Stomach smooth muscle (tissue), 2 donors: ENCODE data around the gene EBNA1BP2.

Experiments
- H3K27ac ChIP-seq: one replicate; pipeline ENCODE4 v1.7.0; 2013; ENCODE audit warnings: mild to moderate bottlenecking, low read length, inconsistent platforms
- H3K27me3 ChIP-seq, 2 donors: one replicate each; pipeline ENCODE4 v1.7.0; 2013; ENCODE audit warnings: low read length in 2 of 2; ENCODE audit not compliant: insufficient read depth in 2 of 2, control insufficient read depth in 1 of 2
- H3K36me3 ChIP-seq, 2 donors: one replicate each; pipeline ENCODE4 v1.7.0; 2013; ENCODE audit warnings: low read length in 2 of 2; ENCODE audit not compliant: control insufficient read depth in 2 of 2, insufficient read depth in 2 of 2
- H3K4me1 ChIP-seq: one replicate; pipeline ENCODE4 v1.7.0; 2013; ENCODE audit warnings: low read length; ENCODE audit not compliant: control insufficient read depth, insufficient read depth
- H3K4me3 ChIP-seq, 2 donors: one replicate each; pipeline ENCODE4 v1.7.0; 2013; ENCODE audit warnings: low read length in 2 of 2
- H3K9ac ChIP-seq, 2 donors: one replicate each; pipeline ENCODE4 v1.7.0; 2013; ENCODE audit warnings: low read length in 2 of 2, mild to moderate bottlenecking in 1 of 2
- H3K9me3 ChIP-seq, 2 donors: one replicate each; pipeline ENCODE4 v1.7.0; 2013; ENCODE audit warnings: low read length in 2 of 2; ENCODE audit not compliant: control insufficient read depth in 2 of 2
- donor health status: healthy.
- donor health status: Pancreatic carcinoma.

Gene EBNA1BP2

DNA sequence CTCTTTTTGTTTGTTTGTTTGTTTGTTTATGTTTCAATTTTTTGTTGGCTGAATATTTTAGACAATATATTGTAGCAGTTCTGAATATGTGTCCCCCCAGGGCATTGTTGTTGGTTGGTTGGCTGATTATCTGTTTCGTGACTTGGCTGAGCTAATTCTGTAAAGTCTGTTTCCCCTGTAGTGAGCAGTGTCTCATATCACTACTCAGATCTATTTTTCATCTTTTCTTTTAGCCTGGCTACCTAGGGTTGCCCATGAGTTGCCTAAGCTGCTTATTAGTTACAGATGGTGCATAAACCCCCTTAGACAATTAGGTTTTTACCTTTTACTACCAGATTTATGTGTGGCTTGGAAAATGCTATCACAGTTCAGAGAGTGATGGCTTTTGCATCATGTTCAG, 32.3 kb upstream of the EBNA1BP2 start:
- H3K27me3 ChIP-seq = no peaks in the 10 kb centered on the region
- H3K9ac ChIP-seq = no peak overlapping the region
- no peaks in the 10 kb centered on the region for H3K9me3 ChIP-seq
- H3K36me3 ChIP-seq = no peaks in the 10 kb centered on the region
- H3K4me3 ChIP-seq = no peak overlapping the region
- H3K27ac ChIP-seq = no peak overlapping the region
- peaks cover 6% of the 10 kb centered on the region for H3K4me1 ChIP-seq

DNA sequence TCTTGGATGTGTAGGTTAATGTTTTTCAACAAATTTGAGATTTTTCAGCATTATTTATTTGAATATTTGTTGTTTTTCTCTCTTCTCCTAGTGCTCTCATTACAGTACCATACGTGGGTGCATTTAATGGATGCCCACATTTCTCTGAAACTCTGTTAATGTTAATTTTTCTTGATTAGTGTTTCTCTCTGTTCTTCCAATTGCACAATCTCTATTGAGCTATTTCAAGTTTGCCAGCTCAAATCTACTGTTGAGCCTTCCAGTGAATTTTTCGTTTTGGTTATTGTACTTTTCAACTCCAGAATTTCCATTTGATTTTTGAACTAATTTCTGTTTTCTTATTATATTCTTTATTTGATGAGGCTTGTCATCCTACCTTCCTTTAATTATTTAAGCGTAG, 31.8 kb upstream of the EBNA1BP2 start:
- Histone ChIP-seq H3K4me3 (no peak overlapping the region), H3K9me3 (no peaks in the 10 kb centered on the region), H3K9ac (no peak overlapping the region), H3K27ac (no peak overlapping the region), H3K4me1 (peaks cover 6% of the 10 kb centered on the region), H3K27me3 (no peaks in the 10 kb centered on the region), H3K36me3 (no peaks in the 10 kb centered on the region)

DNA sequence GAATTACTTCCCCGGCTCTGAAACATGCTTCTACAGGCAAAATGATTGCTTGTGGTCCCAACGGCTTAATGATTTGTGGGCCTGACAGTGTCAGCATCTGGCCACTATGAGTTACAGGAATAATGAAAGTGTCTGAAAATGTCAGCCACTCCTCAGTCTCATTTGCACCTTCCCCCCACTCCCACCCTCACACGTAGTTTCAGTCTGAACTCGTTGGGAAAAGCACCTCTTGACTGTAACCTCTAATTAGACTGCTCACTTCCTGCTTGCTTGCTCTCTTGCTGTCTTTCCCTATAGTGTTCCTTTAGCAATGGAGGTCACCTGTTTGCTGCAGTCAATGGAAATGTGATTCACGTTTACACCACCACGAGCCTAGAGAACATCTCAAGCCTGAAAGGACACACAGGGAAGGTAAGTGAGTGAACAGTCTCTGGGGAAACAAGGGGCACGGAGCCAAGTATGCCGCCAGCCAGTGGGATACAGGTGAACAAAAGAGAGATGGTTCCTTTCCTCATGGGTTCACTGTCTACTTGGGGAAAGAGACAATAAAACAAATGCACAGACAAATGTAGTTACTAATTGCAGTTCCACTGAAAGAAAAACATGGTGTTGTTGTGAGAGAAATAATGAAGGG, 27.1 kb upstream of the EBNA1BP2 start:
- Histone ChIP-seq H3K4me3 (no peak overlapping the region), H3K4me1 (no peaks in the 10 kb centered on the region)

DNA sequence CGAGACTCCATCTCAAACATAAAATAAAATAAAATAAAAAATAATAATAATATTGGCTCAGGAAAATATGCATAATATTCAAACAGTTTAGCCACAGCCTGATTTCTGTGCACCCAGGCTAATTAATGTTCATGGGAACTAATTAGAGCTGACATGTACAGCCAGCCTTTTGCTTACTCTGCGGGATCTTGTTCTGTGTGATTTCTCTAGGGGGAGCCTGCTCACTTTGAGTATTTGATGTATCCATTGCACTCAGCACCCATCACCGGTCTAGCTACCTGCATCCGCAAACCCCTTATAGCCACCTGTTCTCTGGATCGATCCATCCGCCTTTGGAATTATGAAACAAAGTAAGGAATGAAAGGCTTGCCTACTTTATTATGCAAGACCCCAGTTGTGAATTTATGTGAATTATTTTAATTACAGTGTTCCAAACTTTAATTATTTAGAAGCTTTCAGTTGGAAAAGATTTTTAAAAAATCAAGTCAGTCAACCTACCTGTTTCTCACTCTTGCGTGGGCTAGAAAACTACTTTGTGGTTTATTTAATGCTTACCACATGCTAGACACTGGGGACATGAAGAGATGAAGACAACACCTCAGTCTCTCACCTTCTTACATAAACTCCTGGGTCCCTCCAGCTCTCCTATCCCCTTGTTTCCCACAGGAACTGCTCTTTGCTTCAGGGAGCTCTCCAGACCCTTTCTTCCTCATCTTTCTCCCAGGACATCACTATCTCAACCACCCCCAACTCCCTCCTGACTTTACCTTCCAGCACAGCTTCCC, 25.4 kb upstream of the EBNA1BP2 start:
- H3K36me3 ChIP-seq = no peaks in the 10 kb centered on the region
- no peak overlapping the region for H3K4me3 ChIP-seq
- no peaks in the 10 kb centered on the region for H3K9me3 ChIP-seq
- H3K9ac ChIP-seq = no peak overlapping the region
- no peaks in the 10 kb centered on the region for H3K27me3 ChIP-seq
- H3K27ac ChIP-seq = no peak overlapping the region
- H3K4me1 ChIP-seq = no peaks in the 10 kb centered on the region

More for the DNA sequence above, 27.1 kb upstream of the EBNA1BP2 start:
- Histone ChIP-seq H3K36me3 (no peaks in the 10 kb centered on the region), H3K9me3 (no peaks in the 10 kb centered on the region), H3K27ac (no peak overlapping the region), H3K27me3 (no peaks in the 10 kb centered on the region), H3K9ac (no peak overlapping the region)

DNA sequence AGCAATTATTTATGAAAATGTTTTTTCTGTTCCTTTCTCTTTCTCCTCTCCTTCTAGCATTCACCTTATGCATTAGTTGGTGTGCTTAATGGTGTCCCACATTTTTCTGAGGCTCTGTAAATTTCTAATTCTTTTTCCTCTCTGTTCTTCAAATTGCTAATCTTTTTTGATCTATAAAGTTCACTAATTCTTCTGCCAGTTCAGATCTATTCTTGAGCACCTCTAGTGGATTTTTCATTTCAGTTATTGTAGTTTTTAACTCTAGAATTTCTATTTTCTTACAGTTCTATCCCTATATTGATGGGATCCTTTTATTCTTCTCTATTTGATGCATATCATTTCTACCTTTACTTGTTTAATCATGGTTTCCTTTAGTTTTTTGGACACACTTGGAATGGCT, 22.4 kb upstream of the EBNA1BP2 start:
- no peak overlapping the region for H3K4me3 ChIP-seq
- H3K4me1 ChIP-seq = no peaks in the 10 kb centered on the region
- H3K9me3 ChIP-seq = no peaks in the 10 kb centered on the region
- H3K27ac ChIP-seq = no peak overlapping the region
- H3K27me3 ChIP-seq = no peaks in the 10 kb centered on the region
- no peak overlapping the region for H3K9ac ChIP-seq
- no peaks in the 10 kb centered on the region for H3K36me3 ChIP-seq

DNA sequence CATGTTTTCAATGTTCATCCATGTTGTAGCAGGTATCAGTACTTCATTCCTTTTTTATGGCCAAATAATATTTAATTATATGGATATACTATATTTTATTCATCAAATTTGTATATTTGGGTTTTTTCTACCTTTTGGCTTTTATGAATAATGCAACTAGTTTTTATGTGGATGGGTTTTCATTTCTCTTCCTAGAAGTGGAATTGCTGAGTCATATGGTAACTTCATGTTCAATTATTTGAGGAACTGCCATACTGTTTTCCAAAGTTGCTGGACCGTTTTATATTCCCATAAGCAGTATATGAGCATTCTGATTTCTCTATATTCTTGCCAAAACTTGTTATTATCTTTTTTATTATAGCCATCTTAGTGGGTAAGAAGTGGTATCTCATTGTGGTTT, 16.0 kb upstream of the EBNA1BP2 start:
- no peak overlapping the region for H3K27ac ChIP-seq
- H3K9ac ChIP-seq = no peak overlapping the region
- no peak overlapping the region for H3K4me3 ChIP-seq
- H3K36me3 ChIP-seq = no peaks in the 10 kb centered on the region
- H3K27me3 ChIP-seq = peaks cover 0 to 2% of the 10 kb centered on the region in 2 donors
- no peaks in the 10 kb centered on the region for H3K4me1 ChIP-seq
- H3K9me3 ChIP-seq = no peaks in the 10 kb centered on the region

DNA sequence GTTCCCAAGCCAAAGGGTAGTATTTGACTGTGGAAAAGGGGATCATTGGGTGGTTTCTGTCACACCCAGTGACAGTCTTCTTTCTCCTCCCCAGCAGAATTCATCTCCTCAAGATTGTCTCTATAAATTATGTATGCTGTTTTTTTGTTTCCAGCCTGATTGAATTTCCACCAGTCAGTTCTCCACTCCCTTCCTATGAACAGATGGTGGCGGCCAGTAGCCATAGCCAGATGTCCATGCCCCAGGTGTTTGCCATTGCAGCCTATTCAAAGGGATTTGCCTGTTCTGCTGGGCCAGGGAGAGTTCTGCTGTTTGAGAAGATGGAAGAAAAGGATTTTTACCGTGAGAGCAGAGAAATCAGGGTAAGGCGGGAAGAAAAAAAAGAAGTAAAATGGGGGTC, 12.9 kb upstream of the EBNA1BP2 start:
- H3K9me3 ChIP-seq = no peaks in the 10 kb centered on the region
- H3K36me3 ChIP-seq = no peaks in the 10 kb centered on the region
- H3K4me3 ChIP-seq = no peak overlapping the region
- H3K27ac ChIP-seq = no peak overlapping the region
- peaks cover 0 to 2% of the 10 kb centered on the region in 2 donors for H3K27me3 ChIP-seq
- H3K4me1 ChIP-seq = no peaks in the 10 kb centered on the region
- no peak overlapping the region for H3K9ac ChIP-seq

DNA sequence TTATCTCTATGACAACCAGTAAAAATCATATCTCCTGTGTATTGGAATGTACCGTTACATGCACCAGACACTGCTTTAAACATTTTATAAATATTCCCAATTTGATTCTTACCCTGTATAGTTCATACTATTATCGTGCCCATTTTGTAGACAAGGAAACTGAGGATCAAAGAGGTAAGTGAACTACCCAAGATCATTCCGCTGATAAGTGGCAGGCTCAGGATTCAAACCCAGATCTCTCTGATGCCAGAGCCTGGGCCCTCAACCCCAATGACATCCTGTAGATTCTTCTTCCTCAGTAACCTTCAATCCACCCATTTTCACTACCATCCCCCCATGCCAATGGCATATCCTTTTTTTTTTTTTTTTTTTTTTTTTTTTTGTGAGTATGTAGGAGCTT, 12.3 kb upstream of the EBNA1BP2 start:
- Histone ChIP-seq H3K9ac (no peak overlapping the region), H3K4me3 (no peak overlapping the region), H3K27me3 (peaks cover 0 to 2% of the 10 kb centered on the region in 2 donors), H3K9me3 (no peaks in the 10 kb centered on the region), H3K36me3 (no peaks in the 10 kb centered on the region), H3K27ac (no peak overlapping the region), H3K4me1 (no peaks in the 10 kb centered on the region)

DNA sequence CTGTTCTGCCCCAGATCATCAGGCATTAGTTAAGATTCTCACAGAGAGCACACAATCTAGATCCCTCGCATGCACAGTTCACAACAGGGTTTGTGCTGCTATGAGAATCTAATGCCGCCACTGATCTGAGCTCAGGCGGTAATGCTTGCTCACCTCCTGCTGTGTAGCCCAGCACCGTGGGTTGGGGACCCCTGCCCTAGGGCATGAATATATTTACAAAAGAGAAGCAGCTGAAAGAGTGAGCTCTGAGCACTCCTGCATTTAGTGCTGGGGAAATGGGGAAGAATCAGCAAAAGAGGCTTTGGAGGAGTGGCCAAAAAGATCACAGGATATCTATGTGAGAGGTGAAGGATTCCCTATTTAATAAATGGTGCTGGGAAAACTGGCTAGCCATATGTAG, 5.6 kb upstream of the EBNA1BP2 start:
- H3K27me3 ChIP-seq = peaks cover 0 to 10% of the 10 kb centered on the region in 2 donors
- no peaks in the 10 kb centered on the region for H3K36me3 ChIP-seq
- no peaks in the 10 kb centered on the region for H3K4me1 ChIP-seq
- no peak overlapping the region for H3K27ac ChIP-seq
- no peaks in the 10 kb centered on the region for H3K9me3 ChIP-seq
- H3K4me3 ChIP-seq = no peak overlapping the region
- H3K9ac ChIP-seq = no peak overlapping the region

DNA sequence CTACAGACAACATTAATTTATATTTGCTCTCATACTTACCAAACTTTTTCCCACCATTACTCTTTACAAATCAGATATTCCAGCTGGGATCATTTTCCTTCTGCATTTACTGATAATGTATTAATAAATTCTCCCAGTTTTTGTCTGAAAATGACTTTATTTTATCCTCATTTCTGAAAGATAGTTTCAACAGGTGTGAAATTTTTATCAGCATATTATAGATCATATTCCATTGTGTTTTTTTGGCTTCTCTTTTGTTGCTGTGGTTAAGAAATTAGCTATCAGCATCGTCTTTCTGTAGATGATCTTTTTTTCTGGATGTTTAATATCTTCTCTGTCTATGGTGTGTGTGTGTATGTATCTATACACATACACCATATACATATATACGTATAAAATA, 2.8 kb upstream of the EBNA1BP2 start:
- Histone ChIP-seq H3K4me3 (no peak overlapping the region), H3K27ac (no peak overlapping the region), H3K4me1 (peaks cover 10% of the 10 kb centered on the region), H3K36me3 (peaks cover 0 to 4% of the 10 kb centered on the region in 2 donors), H3K9me3 (no peaks in the 10 kb centered on the region), H3K27me3 (peaks cover 0 to 10% of the 10 kb centered on the region in 2 donors), H3K9ac (no peak overlapping the region)

DNA sequence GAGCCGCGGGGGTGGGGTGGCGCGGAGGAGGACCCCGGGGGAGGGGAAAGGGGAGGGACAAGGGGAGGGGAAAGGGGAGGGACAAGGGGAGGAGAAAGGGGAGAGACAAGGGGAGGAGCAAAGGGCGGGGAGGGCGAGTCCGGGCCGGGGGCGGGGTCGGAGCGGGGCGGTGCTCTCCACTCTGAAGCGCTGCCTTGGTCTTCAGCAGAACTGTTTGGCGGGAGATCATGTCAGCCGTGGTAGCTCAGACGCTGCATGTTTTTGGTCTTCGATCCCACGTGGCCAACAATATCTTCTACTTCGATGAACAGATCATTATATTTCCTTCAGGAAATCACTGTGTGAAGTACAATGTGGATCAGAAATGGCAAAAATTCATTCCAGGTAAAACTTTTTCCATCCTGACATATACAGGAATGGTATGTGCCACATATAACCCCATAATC, 460 bp upstream of the EBNA1BP2 start:
- no peaks in the 10 kb centered on the region for H3K9me3 ChIP-seq
- H3K36me3 ChIP-seq = peaks cover 12 to 21% of the 10 kb centered on the region in 2 donors
- peak overlapping the region; percentile 97 to 98 for H3K4me3 ChIP-seq
- H3K27ac ChIP-seq = no peak overlapping the region
- peaks cover 0 to 10% of the 10 kb centered on the region in 2 donors for H3K27me3 ChIP-seq
- peaks cover 10% of the 10 kb centered on the region for H3K4me1 ChIP-seq
- peak overlapping the region in 1 of 2 donors; percentile 77 for H3K9ac ChIP-seq
